ENCODE results near the gene BDKRB2.

DNA sequence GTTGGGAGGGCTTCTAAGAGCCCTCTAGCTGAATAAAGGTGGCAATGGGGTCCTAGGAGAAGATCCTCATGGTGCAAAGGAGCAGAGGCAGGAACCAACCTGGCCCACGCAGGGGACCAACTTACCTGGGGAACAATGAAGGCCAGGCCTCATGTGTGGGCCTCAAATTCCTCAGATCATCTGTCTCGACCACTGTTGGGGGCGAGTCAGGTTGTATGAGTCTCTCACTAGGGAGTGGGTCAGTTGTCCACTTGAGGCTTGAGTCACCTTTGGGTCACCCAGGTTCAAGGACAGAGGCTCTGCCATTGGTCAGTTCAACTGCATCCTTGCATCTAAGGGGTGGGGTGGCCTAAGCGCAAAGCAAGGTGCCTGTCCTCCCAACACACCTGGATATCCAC, 43.7 kb upstream of the BDKRB2 start:
- TF ChIP-seq, protein P1, sequence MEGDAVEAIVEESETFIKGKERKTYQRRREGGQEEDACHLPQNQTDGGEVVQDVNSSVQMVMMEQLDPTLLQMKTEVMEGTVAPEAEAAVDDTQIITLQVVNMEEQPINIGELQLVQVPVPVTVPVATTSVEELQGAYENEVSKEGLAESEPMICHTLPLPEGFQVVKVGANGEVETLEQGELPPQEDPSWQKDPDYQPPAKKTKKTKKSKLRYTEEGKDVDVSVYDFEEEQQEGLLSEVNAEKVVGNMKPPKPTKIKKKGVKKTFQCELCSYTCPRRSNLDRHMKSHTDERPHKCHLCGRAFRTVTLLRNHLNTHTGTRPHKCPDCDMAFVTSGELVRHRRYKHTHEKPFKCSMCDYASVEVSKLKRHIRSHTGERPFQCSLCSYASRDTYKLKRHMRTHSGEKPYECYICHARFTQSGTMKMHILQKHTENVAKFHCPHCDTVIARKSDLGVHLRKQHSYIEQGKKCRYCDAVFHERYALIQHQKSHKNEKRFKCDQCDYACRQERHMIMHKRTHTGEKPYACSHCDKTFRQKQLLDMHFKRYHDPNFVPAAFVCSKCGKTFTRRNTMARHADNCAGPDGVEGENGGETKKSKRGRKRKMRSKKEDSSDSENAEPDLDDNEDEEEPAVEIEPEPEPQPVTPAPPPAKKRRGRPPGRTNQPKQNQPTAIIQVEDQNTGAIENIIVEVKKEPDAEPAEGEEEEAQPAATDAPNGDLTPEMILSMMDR (conservative IDR thresholded peaks at IDR 0.05): no peak
- no peak for TF ChIP-seq EZH2 (IDR thresholded peaks at IDR 0.05; ENCODE audit: low read depth)

Measured in PC-9 (cell line).